Keratinocyte (primary cell): ENCODE data around the gene PLD5.
"Not testable (repeated sequence)": the region's sequence is repeated elsewhere in the genome, so short reads cannot be mapped to it uniquely, and the experiment has no call there.

Experiments
- CTCF ChIP-seq, 3 experiments: IDR thresholded peaks in 1 of 3; conservative IDR thresholded peaks in 1 of 3; optimal IDR thresholded peaks in 1 of 3; 2 replicates in 2 of 3; 3 replicates in 1 of 3; pipeline versions ENCODE3 to v1.5.1; 2011; ENCODE audit warnings: low read length in 3 of 3, mild to moderate bottlenecking in 3 of 3, moderate library complexity in 2 of 3, control low read depth in 1 of 3, inconsistent platforms in 1 of 3; ENCODE audit not compliant: insufficient read depth in 2 of 3; ENCODE audit errors: extremely low read depth in 1 of 3
- EZH2 ChIP-seq: IDR thresholded peaks from one replicate; pipeline ENCODE4 v1.6.1; 2012; ENCODE audit warnings: inconsistent platforms, mild to moderate bottlenecking, low read length, moderate library complexity

- not testable (repeated sequence) for TF ChIP-seq CTCF (optimal IDR thresholded peaks at IDR 0.05 in 1 of 3, IDR thresholded peaks at IDR 0.05 in 1 of 3, conservative IDR thresholded peaks at IDR 0.05 in 1 of 3; ENCODE audit: extremely low read depth in 1 of 3, insufficient read depth in 2 of 3, low read length in 3 of 3); EZH2
These were observed 427.2 kb downstream of the PLD5 start for GRCh38 chr1:242097283-242097682.
